Ishikawa (cell line): Measurements from ENCODE around the gene DLG3.

ENCODE experiments used
- CEBPB ChIP-seq: IDR thresholded peaks from 2 replicates; pipeline ENCODE4 v1.6.1; 2012
- CREB1 ChIP-seq: IDR thresholded peaks from 2 replicates; pipeline ENCODE4 v1.6.1; 2012; ENCODE audit warnings: low read depth
- EGR1 ChIP-seq: IDR thresholded peaks from 2 replicates; pipeline ENCODE4 v1.6.1; 2012
- EP300 ChIP-seq: IDR thresholded peaks from 2 replicates; pipeline ENCODE4 v1.6.1; 2012; ENCODE audit warnings: borderline replicate concordance
- FOXM1 ChIP-seq: IDR thresholded peaks from 2 replicates; pipeline ENCODE4 v1.6.1; 2012; ENCODE audit warnings: low read depth, borderline replicate concordance
- MAX ChIP-seq: IDR thresholded peaks from 2 replicates; pipeline ENCODE4 v1.6.1; 2012
- NFIC ChIP-seq: IDR thresholded peaks from 2 replicates; pipeline ENCODE4 v1.6.1; 2012
- RAD21 ChIP-seq: IDR thresholded peaks from 2 replicates; pipeline ENCODE4 v1.6.1; 2012; ENCODE audit warnings: low read depth
- REST ChIP-seq: IDR thresholded peaks from 2 replicates; pipeline ENCODE4 v1.6.1; 2012; ENCODE audit warnings: low read depth, mild to moderate bottlenecking
- TAF1 ChIP-seq: IDR thresholded peaks from 2 replicates; pipeline ENCODE4 v1.6.1; 2012; ENCODE audit warnings: low read depth, mild to moderate bottlenecking
- TCF12 ChIP-seq: IDR thresholded peaks from 2 replicates; pipeline ENCODE4 v1.6.1; 2012; ENCODE audit warnings: low read depth
- TEAD4 ChIP-seq: IDR thresholded peaks from 2 replicates; pipeline ENCODE4 v1.6.1; 2012
- USF1 ChIP-seq: IDR thresholded peaks from 2 replicates; pipeline ENCODE4 v1.6.1; 2012
- YY1 ChIP-seq: IDR thresholded peaks from 2 replicates; pipeline ENCODE4 v1.6.1; 2012; ENCODE audit warnings: low read depth
- ZBTB7A ChIP-seq: IDR thresholded peaks from 2 replicates; pipeline ENCODE4 v1.6.1; 2012; ENCODE audit warnings: low read depth

Gene DLG3

GRCh38 chrX:70479922-70480659 is 35.5 kb downstream of the DLG3 start:
- peak; percentile 78 for TF ChIP-seq NFIC
- no peak for TF ChIP-seq TAF1
- no peak; the same call in 1 of the 2 replicates for TF ChIP-seq MAX
- no peak for TF ChIP-seq RAD21

- TF ChIP-seq EP300 (no peak), TCF12 (no peak), NFIC (no peak), ZBTB7A (no peak), CREB1 (no peak), TEAD4 (no peak), RAD21 (no peak), REST (no peak), CEBPB (no peak), TAF1 (no peak), EGR1 (no peak), FOXM1 (no peak), YY1 (no peak), USF1 (no peak), MAX (no peak)
These were observed 36.0 kb downstream of the DLG3 start for GRCh38 chrX:70480660-70481018.

GRCh38 chrX:70481471-70482270 is 37.0 kb downstream of the DLG3 start:
- TF ChIP-seq REST = no peak
- no peak for TF ChIP-seq TEAD4
- TF ChIP-seq MAX = no peak
- peak; percentile 64; the same call in 1 of the 2 replicates for TF ChIP-seq EP300
- no peak for TF ChIP-seq USF1
- no peak; the same call in 1 of the 2 replicates for TF ChIP-seq NFIC
- no peak for TF ChIP-seq ZBTB7A
- no peak for TF ChIP-seq EGR1
- peak; percentile 30; the same call in 1 of the 2 replicates for TF ChIP-seq FOXM1
- no peak for TF ChIP-seq TAF1
- no peak for TF ChIP-seq YY1
- no peak for TF ChIP-seq CREB1
- no peak for TF ChIP-seq RAD21
- peak; percentile 58 for TF ChIP-seq TCF12

GRCh38 chrX:70482300-70482699 is 37.7 kb downstream of the DLG3 start:
- TF ChIP-seq ZBTB7A = no peak

GRCh38 chrX:70485466-70485865 is 40.8 kb downstream of the DLG3 start:
- TF ChIP-seq NFIC (peak; percentile 77), TCF12 (0 out of 2 replicates have a peak, but pooled peaks have one; percentile 29), RAD21 (no peak), REST (no peak), EP300 (no peak), MAX (no peak), ZBTB7A (no peak)
